GM12891 (cell line): ENCODE results near the gene ZNF692.
A peak's percentile ranks its signal among the peaks of the same experiment; 100 is the strongest.
"Not testable (repeated sequence)": the region's sequence is repeated elsewhere in the genome, so short reads cannot be mapped to it uniquely, and the experiment has no call there.

Experiments used
- DNase-seq: peaks from one replicate; pipeline ENCODE4 v3.0.0; 2011; ENCODE audit warnings: low spot score; ENCODE audit not compliant: insufficient read length
- FAIRE-seq: peaks from 2 replicates; lab custom pipeline; 2011; peaks lifted over from hg19 to GRCh38; lab: Jason Lieb, UNC
- PAX5 ChIP-seq: IDR thresholded peaks from 2 replicates; pipeline ENCODE4 v1.6.1; 2011; ENCODE audit warnings: low read length, moderate library complexity, mild to moderate bottlenecking; ENCODE audit not compliant: insufficient read depth, severe bottlenecking
- POLR2A ChIP-seq: IDR thresholded peaks from 2 replicates; pipeline ENCODE4 v1.6.1; 2011; ENCODE audit warnings: low read depth, low read length, control low read depth
- POLR2AphosphoS5 ChIP-seq: IDR thresholded peaks from 2 replicates; pipeline ENCODE4 v1.6.1; 2011; ENCODE audit warnings: low read depth, low read length, control low read depth
- POU2F2 ChIP-seq: IDR thresholded peaks from 2 replicates; pipeline ENCODE4 v1.6.1; 2011; ENCODE audit warnings: low read depth, mild to moderate bottlenecking, control low read depth, low read length, moderate library complexity
- SPI1 ChIP-seq: IDR thresholded peaks from 2 replicates; pipeline ENCODE4 v1.6.1; 2011; ENCODE audit warnings: low read depth, low read length, control low read depth
- TAF1 ChIP-seq: IDR thresholded peaks from 2 replicates; pipeline ENCODE4 v1.6.1; 2011; ENCODE audit warnings: low read depth, low read length, control low read depth

Gene ZNF692

DNA sequence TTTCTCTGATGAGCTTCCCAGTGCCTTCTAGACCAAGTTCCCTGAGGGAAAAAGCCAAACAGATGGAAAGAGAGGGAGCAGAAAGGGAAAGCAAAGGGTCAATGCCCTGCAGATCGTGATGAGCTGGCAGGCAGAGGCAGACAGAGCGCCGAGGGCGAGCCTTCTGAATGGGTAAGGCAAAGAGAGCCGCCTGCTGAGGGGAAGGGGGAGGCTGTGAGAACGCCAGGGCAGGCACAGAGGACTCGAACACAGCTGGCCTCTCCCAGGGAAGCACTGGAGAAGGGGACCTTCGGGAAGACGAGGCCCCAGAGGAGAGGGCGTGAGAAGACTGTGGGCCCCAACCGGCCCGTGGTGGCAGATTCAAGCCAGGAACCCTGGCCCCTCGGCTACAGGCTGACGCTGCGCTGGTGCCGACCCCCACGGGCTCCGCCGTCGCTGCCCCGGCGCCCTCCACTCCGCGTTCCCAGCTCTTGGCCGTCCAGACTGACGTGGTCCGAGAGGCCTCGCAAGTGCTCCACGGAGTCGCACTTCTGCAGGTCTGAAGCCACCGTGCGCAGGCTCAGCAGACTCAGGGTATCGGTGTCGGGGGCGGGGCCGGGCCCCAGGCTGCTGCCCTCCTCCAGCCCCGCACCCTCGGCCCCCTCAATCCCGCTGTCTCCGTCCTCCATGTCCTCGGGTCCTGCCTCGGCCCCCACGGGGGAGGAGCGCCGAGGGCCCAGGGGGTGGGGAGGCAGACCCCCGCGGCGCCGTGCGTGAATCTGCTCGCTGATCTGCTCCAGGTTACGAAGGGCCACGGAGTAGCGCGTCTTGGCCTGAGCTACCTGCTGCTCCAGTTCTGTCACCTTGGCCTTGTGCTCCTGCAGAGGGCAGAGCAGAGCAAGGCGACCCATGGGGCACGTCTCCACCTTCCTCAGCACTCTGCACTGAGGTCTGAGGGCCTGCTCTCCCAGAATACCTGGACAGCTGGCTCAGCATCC, 47.1 kb downstream of the ZNF692 start:
- DNase-seq (no peak), FAIRE-seq (no peak)
- TF ChIP-seq POU2F2 = no peak
- TF ChIP-seq TAF1 = no peak
- no peak for TF ChIP-seq POLR2AphosphoS5
- TF ChIP-seq POLR2A = no peak
- no peak for TF ChIP-seq SPI1
- TF ChIP-seq PAX5 = no peak

DNA sequence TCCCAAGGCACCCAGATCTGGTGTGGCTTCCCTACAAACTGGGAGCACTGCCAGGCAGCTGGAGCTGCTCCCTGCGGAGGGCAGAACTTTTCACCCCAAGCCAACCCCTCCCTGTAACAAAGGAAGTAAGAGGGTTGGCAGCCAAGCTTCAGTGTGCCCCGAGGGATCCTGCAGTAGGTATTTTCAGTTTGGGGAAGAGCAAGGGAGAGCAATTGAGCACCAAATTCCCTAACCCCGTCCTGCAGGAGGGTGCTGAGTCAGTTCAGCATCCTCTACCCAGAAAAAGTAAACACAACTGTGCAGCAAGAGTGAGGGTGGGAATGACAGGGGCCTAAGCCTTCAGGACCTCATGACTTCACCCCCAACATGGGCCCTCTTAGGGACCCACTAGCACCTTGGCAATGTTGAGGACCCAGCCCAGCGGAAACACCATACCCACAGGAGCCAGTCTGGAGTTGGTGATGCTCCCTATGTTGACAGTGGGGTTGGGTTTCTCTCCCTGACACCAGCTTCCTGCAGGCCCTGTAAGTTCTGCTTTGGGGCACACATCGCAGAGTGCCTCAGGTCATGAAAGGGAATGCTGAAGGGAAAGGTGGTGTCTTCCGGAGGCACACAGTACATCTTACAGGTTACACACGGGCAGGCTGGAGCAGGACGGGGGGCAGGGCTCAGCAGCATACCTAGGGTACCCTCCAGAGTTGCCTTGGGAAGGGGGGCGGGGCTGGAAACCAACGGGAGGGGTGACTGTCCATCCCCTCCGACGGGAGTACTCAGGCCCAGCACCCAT, 48.0 kb downstream of the ZNF692 start:
- no peak for DNase-seq
- no peak for FAIRE-seq
- TF ChIP-seq PAX5 (no peak), POLR2AphosphoS5 (no peak), POU2F2 (no peak), SPI1 (no peak), TAF1 (no peak), POLR2A (no peak)

DNA sequence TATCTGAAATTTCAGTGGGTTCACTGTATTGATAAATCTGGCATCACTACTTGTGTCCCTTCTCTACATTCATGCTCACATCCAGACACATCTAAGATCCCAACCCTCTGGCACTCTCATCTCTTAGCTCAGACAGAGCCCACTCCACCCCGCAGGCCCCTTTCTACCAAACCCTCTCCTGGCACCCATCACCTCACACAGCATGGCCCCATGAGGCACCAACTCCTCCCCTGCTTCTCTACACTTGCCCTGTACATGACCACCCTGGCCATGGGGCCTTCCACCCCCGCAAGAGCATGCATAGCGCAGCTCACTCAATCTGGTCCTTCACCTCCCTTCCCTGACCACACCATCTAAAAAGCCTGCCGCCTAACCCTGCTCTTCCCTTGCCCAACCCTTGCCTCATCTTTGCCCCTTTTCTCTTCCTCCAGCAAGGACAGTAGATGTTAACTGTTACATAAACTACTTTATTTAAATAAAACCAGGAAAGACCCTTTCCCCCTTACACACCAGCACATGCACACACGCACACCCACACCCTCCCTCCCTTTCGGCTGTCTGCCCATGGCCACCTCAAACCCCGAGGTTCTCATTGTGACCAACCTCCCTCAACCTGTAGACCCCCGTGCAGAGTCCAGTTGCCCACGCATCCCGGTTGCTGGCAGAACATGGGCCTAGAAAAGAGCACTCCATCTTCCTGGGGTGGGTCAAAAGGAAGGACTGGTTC, 48.7 kb downstream of the ZNF692 start:
- no peak for DNase-seq
- TF ChIP-seq SPI1 (no peak), TAF1 (no peak), POLR2A (no peak), POLR2AphosphoS5 (no peak), POU2F2 (no peak), PAX5 (no peak)
- no peak for FAIRE-seq

DNA sequence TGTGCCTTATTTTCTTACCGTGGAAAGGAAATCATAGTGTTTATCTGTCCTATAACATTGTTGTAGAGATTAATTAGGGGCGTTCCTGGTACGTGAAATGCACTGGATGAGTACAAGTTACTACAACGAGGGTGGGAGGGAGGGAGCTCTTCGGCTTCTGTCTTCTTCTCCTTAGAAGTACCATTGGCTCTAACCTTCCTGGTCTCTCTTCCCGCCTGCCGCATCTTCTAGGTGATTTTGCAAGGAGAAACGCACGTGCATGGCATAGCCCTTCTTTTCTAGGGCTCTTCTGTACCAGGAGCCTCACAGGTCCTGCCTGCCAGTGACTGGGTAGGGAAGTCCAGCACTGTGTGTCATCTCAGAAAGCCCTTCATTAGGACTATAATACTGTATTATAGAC, 50.0 kb downstream of the ZNF692 start:
- no peak for FAIRE-seq
- TF ChIP-seq POLR2AphosphoS5 (no peak), POLR2A (no peak), POU2F2 (no peak), TAF1 (no peak), SPI1 (no peak), PAX5 (no peak)
- no peak for DNase-seq

DNA sequence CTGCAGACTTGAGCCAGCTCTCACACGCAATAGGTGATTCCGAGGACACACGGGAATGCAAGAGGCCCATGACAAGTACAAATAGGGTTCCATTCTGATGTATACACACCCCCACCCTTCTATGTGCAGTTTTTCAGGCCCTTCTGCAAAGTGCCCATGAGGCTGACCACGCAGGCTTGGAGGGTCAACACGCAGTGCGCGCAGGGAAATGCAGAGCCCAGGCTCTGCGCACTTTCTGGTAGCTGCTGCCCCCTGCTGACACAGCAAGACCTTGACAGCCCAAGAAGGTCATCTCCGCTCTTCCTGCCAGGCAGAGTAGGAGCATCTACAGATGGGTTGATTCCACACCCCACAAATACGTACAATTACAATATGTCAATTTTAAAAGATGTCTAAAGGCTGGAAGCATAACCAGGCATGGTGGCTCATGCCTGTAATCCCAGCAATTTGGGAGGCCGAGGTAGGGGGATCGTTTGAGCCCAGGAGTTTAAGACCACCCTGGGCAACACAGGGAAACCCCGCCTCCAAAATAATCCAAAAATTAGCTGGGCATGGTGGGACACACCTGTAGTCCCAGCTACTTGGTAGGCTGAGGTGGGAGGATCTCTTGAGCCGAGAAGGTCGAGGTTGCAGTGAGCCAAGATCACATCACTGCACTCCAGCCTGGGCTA, 51.7 kb downstream of the ZNF692 start:
- DNase-seq (peak; percentile 59), FAIRE-seq (peak; percentile 91)
- TF ChIP-seq POLR2AphosphoS5 = no peak
- no peak for TF ChIP-seq SPI1
- TF ChIP-seq POU2F2 = no peak; the same call in 1 of the 2 replicates
- no peak for TF ChIP-seq PAX5
- no peak for TF ChIP-seq POLR2A
- TF ChIP-seq TAF1 = no peak

DNA sequence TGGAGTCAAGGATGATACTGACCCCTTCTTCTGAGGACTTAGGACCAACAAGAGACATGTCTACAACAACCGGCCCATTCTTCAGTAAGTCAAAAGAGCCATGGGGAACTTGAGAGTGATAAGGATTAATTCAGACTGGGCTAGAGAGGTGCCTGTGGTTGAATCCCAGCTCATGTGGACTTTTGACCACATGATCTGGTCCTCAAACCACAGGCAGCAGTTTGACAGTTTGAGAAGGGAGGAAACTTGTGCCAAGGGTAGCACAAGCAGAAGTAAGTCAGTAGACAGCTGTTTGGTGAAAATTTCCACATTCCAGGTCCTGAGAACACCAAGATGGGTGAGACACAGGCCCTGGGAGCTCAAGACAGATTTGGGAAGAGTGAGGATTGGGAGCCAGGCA, 53.0 kb downstream of the ZNF692 start:
- DNase-seq (no peak), FAIRE-seq (peak; percentile 38)
- TF ChIP-seq POLR2AphosphoS5 (0 out of 2 replicates have a peak, but pooled peaks have one; percentile 9), TAF1 (no peak), POLR2A (no peak), PAX5 (no peak), POU2F2 (no peak), SPI1 (no peak)

DNA sequence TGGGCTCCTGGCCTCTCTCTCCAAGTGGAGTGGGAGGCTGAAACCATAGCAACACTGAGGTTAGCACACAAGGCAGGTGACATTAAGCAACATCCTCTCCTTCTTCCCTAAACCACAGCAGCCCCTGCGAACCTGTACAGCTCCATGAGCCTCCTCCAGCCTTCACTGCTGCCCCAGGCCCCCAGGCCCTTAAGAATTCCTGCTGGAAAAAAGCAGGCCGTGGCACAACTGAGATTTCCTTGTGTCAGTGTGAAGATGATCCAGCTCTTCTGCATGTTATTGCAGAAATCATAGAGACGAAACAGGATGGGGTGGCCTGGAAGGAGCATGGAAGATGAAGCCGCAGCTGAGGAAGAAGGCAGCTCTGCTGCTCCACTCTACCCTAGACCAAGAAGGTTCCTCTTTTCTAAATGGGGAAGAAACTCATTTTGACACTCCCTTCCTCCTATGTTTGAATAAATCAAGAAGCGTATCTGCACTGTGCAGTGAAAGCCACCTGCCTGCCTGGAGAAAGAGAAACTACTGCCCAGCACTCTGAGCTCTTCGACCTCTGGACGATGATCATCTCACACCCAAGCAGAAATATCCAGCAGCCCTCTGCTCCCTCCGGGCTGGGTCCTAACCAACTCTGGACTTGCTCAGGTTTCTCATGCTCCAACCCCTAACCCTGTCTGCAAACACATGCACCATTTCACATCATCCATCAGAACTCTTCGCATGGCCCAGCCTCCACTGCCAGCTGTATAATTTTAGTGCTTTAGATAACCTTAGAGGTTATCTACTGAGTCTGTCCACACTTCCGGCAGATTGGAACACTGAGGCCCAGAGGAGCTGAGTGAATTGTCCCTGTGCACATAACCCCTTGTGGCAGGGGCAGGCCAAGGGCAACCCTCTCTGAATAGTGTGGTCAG, 53.9 kb downstream of the ZNF692 start:
- TF ChIP-seq SPI1 = peak; percentile 56; the same call in 1 of the 2 replicates
- 0 out of 2 replicates have a peak, but pooled peaks have one; percentile 18 for TF ChIP-seq POLR2AphosphoS5
- TF ChIP-seq POU2F2 = peak; percentile 90
- no peak for TF ChIP-seq PAX5
- FAIRE-seq (peak; percentile 80), DNase-seq (no peak)

DNA sequence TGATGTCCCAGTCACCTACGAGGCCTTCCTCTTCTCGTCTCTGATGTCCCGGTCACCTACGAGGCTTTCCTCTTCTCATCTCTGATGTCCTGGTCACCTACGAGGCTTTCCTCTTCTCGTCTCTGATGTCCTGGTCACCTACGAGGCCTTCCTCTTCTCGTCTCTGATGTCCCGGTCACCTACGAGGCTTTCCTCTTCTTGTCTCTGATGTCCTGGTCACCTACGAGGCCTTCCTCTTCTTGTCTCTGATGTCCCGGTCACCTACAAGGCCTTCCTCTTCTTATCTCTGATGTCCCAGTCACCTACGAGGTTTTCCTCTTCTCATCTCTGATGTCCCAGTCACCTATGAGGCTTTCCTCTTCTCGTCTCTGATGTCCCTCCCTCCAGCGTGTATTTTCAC, 55.4 kb downstream of the ZNF692 start:
- DNase-seq, FAIRE-seq: not testable (repeated sequence)
